Smooth muscle cell of the brain vasculature (primary cell): Measurements from ENCODE around the gene CARD16.

Experiments used
- DNase-seq: peaks from one replicate; pipeline ENCODE4 v3.0.0-alpha.2; 2012; ENCODE audit warnings: low read depth, low spot score

CARD16 gene

DNA sequence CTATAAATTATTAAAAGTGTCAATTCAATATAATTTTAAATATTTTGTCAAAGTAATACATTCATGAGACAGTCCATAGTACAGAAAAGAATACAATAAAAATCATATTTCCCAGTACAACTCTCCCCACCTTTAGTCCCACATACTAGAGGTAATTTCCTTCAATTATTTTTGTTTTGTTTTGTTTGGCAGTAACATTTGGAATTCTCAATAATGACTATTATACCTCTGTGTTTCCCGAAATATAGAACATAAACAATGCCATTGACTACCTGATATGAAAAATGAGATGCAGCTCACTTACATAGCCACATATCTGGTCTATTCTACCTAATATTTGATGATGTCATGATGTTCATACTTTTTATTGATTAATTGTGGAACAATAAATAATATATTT is 52.4 kb downstream of the CARD16 start:
- DNase-seq, result no peak

DNA sequence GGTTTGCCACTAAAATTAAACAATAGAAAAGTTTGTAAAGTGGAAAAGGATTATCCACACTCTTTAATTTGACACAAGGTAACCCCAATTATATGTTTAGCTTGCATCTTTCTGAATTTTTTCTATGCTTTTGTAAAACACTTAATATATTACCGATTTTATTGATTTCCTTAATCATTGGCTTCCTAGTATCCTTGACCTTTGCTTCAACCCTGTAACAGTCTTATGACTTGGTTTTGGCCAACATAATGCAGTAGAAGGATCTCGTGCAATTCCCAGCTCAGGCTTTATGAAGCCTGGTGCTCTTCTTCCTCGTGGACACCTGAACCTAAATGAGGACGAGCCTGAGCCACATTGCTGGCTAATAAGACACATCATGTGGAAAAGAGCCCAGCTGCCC is 53.1 kb downstream of the CARD16 start:
- no peak for DNase-seq
